Activated CD8-positive, alpha-beta memory T cell treated with anti-CD3 and anti-CD28 coated beads, Interleukin-2, amount 50 U/mL, for 24 hours (primary cell): ENCODE results near the gene CEP70.

Source experiments
- DNase-seq: peaks from one replicate; pipeline ENCODE4 v3.0.0-alpha.2; 2020; ENCODE audit errors: extremely low read depth

CEP70 gene

GRCh38 chr3:138451595-138452162 is 142.4 kb downstream of the CEP70 start:
- no peak for DNase-seq

GRCh38 chr3:138450704-138451424 is 143.2 kb downstream of the CEP70 start:
- no peak for DNase-seq

- no peak for DNase-seq
Observed at GRCh38 chr3:138450181-138450580, 143.9 kb downstream of the CEP70 start.

DNA sequence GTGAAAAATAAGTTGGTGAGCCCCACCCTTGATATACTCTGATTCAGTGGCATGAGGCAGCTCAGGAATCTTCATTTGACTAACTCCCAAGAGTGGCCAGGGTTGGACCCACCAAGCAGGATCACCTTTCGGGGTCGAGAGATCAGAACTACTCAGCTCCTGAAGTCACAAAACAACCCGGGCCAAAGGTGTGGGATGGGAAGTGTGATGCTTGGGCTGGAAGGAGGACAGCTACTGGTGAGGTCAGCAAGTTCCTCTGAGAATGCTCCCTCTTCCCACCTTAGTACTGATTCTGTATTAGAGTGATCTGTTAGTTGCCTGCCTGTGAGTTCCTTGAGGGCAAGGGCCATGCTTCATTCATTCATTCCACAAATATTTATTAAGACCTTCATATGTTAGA is 144.6 kb downstream of the CEP70 start:
- no peak for DNase-seq

- no peak for DNase-seq
Observed at GRCh38 chr3:138448631-138449030, 145.4 kb downstream of the CEP70 start.

DNA sequence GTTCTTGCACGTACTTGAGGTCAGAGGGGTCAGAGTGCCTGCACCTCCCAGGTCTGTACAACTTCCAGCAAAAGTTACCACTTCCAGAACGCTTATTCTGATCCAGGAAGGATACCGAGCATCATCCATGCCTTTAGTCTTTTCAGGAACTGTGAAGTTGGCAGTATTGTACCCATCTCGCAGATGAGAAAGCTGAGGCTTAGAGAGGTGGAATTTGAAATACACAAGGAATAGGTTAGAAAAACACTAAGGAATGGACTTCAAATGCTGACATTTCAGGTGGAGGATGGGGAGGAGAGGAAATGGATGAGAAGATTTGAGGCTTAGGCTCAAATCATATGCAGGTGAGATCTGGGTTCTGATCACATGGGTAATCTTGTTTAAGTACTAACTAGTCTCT is 148.4 kb downstream of the CEP70 start:
- DNase-seq, result no peak

DNA sequence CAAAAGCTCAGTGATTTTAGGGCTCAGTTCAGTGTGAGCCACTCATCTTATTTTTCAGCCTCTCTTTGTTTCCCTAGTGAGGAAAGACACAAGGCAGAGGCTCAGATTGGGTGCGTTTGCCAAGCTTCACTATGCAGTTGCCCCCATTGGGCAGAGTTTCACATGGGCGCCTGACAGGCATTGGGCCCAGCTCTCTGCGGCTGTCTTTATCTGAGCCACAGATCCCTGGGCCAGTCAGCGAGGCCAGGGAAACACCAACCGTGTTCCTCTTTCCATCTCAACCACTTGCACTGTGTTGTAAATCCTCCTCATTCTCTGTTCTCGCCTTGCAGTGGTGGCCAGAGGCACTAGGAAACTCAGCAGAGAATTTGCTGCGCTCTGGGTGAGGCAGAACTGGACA is 148.8 kb downstream of the CEP70 start:
- DNase-seq, result no peak
